HEK293 (cell line): ENCODE measurements around the gene DCUN1D3.

Experiments
- CTCF ChIA-PET: fragments of 350-600 bp; formaldehyde crosslinking; extraction: SDS; loops from one replicate; lab custom pipeline; 2021; ENCODE audit warnings: antibody characterized with exemption; lab: Yijun Ruan, JAX
- POLR2A ChIA-PET: fragments of 300-600 bp; formaldehyde crosslinking; extraction: SDS; loops from one replicate; lab custom pipeline; 2020; ENCODE audit warnings: antibody characterized with exemption, inconsistent platforms; lab: Yijun Ruan, JAX
- H3K27ac ChIP-seq: fragments of 200-500 bp; sonication (Bioruptor generic); 2 replicates; pipeline ENCODE4 v1.5.1; 2014; ENCODE audit warnings: low read depth, low read length, control low read depth, inconsistent platforms; ENCODE audit errors: extremely low read depth
- H3K36me3 ChIP-seq, 2 experiments: fragments of 200-500 bp in 1 of 2; sonication (Bioruptor generic) in 1 of 2; 1 replicate in 1 of 2; 2 replicates in 1 of 2; pipeline ENCODE4 v1.5.1; 2014 to 2017; ENCODE audit warnings: inconsistent platforms in 2 of 2, low read length in 2 of 2; ENCODE audit not compliant: control insufficient read depth in 2 of 2, insufficient read depth in 1 of 2
- H3K4me1 ChIP-seq: fragments of 200-500 bp; sonication (Bioruptor generic); 2 replicates; pipeline ENCODE4 v1.5.1; 2014; ENCODE audit warnings: mild to moderate bottlenecking, low read length, inconsistent platforms; ENCODE audit not compliant: control insufficient read depth, insufficient read depth
- H3K4me3 ChIP-seq: 2 replicates; pipeline ENCODE4 v1.5.1; 2011; ENCODE audit warnings: low read depth, mild to moderate bottlenecking, control low read depth, low read length, moderate library complexity
- H3K9me3 ChIP-seq: fragments of 200-500 bp; sonication (Bioruptor generic); 2 replicates; pipeline ENCODE4 v1.5.1; 2014; ENCODE audit warnings: low read depth, low read length, inconsistent platforms; ENCODE audit not compliant: control insufficient read depth, insufficient read depth
- GLIS2 ChIP-seq: fragments of 450-650 bp; formaldehyde crosslinking; IDR thresholded peaks from 2 replicates; pipeline ENCODE4 v1.5.1; 2016; ENCODE audit warnings: missing biosample characterization, missing genetic modification characterization
- KLF9 ChIP-seq: fragments of 450-650 bp; formaldehyde crosslinking; IDR thresholded peaks from 2 replicates; pipeline ENCODE4 v1.5.1; 2016; ENCODE audit warnings: missing biosample characterization, missing genetic modification characterization, low read depth
- ZBTB48 ChIP-seq: fragments of 450-650 bp; formaldehyde crosslinking; IDR thresholded peaks from 2 replicates; pipeline ENCODE4 v1.5.1; 2016; ENCODE audit warnings: missing biosample characterization, missing genetic modification characterization
- ZEB2 ChIP-seq: fragments of 450-650 bp; formaldehyde crosslinking; IDR thresholded peaks from 2 replicates; pipeline ENCODE4 v1.5.1; 2016; ENCODE audit warnings: missing biosample characterization, missing genetic modification characterization
- ZNF114 ChIP-seq: fragments of 450-650 bp; formaldehyde crosslinking; IDR thresholded peaks from 2 replicates; pipeline ENCODE4 v1.5.0; 2017; ENCODE audit warnings: missing biosample characterization, missing genetic modification characterization
- ZNF133 ChIP-seq: fragments of 450-650 bp; formaldehyde crosslinking; IDR thresholded peaks from 2 replicates; pipeline ENCODE4 v1.5.1; 2016; ENCODE audit warnings: missing biosample characterization, missing genetic modification characterization
- ZNF302 ChIP-seq: fragments of 450-650 bp; formaldehyde crosslinking; IDR thresholded peaks from 2 replicates; pipeline ENCODE4 v1.5.1; 2016; ENCODE audit warnings: missing biosample characterization, missing genetic modification characterization, low read depth
- ZNF324 ChIP-seq: fragments of 450-650 bp; formaldehyde crosslinking; IDR thresholded peaks from 2 replicates; pipeline ENCODE4 v1.5.1; 2016; ENCODE audit warnings: missing biosample characterization, missing genetic modification characterization
- ZNF37A ChIP-seq: fragments of 450-650 bp; IDR thresholded peaks from 2 replicates; pipeline ENCODE4 v1.5.1; 2018; ENCODE audit warnings: missing biosample characterization, missing genetic modification characterization
- ZNF768 ChIP-seq: fragments of 450-650 bp; formaldehyde crosslinking; IDR thresholded peaks from 2 replicates; pipeline ENCODE4 v1.5.1; 2018; ENCODE audit warnings: missing biosample characterization, mild to moderate bottlenecking, missing genetic modification characterization
- ZSCAN30 ChIP-seq: fragments of 450-650 bp; IDR thresholded peaks from 2 replicates; pipeline ENCODE4 v1.5.1; 2018; ENCODE audit warnings: missing biosample characterization, mild to moderate bottlenecking, missing genetic modification characterization, moderate library complexity
- TF ChIP-seq, protein P1 (sequence below): fragments of 450-650 bp; formaldehyde crosslinking; IDR thresholded peaks from 2 replicates; pipeline ENCODE4 v1.5.1; 2017; ENCODE audit warnings: missing biosample characterization, missing genetic modification characterization
- TF ChIP-seq, protein P2 (sequence below): fragments of 450-650 bp; formaldehyde crosslinking; IDR thresholded peaks from 2 replicates; pipeline ENCODE4 v1.5.1; 2016; ENCODE audit warnings: missing biosample characterization, missing genetic modification characterization
- TF ChIP-seq, protein P3 (sequence below): fragments of 450-650 bp; formaldehyde crosslinking; IDR thresholded peaks from 2 replicates; pipeline ENCODE4 v1.5.1; 2016; ENCODE audit warnings: missing biosample characterization, missing genetic modification characterization
- TF ChIP-seq, protein P4 (sequence below): fragments of 450-650 bp; formaldehyde crosslinking; IDR thresholded peaks from 2 replicates; pipeline ENCODE4 v1.5.1; 2016; ENCODE audit warnings: missing biosample characterization, missing genetic modification characterization
- TF ChIP-seq, protein P5 (sequence below): fragments of 450-650 bp; formaldehyde crosslinking; IDR thresholded peaks from 2 replicates; pipeline ENCODE4 v1.5.1; 2017; ENCODE audit warnings: missing biosample characterization, missing genetic modification characterization
- TF ChIP-seq, protein P6 (sequence below): fragments of 450-650 bp; formaldehyde crosslinking; conservative IDR thresholded peaks from 2 replicates; pipeline ENCODE4 v1.5.1; 2016; ENCODE audit warnings: low read depth, missing biosample characterization, missing genetic modification characterization

DCUN1D3 gene

DNA sequence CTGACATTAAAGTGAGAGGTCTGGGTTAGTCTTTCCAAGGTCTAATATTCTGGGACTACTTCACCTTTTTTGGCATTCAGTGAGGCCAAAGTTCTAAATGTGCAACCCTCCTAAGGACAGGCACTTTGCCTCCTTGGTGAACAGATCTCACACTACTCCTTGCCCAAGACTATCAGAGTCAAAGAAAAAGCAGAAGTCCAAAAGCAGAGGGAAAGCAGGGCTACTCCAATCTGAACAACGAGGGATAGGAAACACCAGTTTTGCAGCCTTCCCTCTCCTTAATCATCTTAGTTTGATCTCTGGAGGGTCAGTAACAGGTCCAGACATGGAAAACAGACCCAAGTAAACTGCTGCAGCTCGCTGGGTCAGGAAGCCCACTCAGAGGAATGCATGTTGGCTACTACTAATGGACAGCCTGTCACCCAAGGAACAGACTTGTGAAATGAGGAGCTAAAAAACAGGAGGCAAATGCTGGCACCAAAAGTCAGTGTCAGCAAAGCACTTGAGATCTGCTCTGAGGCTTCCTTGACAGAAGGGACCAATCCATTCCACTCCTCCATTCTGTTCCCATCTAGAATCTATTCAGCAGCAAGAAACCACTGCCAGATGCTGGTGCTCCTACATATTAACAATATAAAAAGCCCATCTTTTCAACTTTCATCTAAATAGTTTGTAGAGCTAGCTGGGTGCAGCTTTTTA lies 29.9 kb downstream of the DCUN1D3 start:
- H3K27ac ChIP-seq, result no peak overlapping the region
- no peaks in the 10 kb centered on the region for H3K4me1 ChIP-seq
- no peaks in the 10 kb centered on the region for H3K9me3 ChIP-seq
- TF ChIP-seq ZNF324 (no peak), ZNF133 (tag by site-specific recombination) (no peak), ZEB2 (no peak), ZBTB48 (tag by site-specific recombination) (no peak), GLIS2 (tag by site-specific recombination) (no peak), ZSCAN30 (tag by site-specific recombination) (no peak), ZNF37A (tag by site-specific recombination) (no peak), ZNF768 (no peak), KLF9 (tag by site-specific recombination) (no peak), ZNF302 (tag by site-specific recombination) (no peak), ZNF114 (tag by site-specific recombination) (no peak)
- TF ChIP-seq, protein P1, sequence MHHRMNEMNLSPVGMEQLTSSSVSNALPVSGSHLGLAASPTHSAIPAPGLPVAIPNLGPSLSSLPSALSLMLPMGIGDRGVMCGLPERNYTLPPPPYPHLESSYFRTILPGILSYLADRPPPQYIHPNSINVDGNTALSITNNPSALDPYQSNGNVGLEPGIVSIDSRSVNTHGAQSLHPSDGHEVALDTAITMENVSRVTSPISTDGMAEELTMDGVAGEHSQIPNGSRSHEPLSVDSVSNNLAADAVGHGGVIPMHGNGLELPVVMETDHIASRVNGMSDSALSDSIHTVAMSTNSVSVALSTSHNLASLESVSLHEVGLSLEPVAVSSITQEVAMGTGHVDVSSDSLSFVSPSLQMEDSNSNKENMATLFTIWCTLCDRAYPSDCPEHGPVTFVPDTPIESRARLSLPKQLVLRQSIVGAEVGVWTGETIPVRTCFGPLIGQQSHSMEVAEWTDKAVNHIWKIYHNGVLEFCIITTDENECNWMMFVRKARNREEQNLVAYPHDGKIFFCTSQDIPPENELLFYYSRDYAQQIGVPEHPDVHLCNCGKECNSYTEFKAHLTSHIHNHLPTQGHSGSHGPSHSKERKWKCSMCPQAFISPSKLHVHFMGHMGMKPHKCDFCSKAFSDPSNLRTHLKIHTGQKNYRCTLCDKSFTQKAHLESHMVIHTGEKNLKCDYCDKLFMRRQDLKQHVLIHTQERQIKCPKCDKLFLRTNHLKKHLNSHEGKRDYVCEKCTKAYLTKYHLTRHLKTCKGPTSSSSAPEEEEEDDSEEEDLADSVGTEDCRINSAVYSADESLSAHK, result no peak
- TF ChIP-seq, protein P2, sequence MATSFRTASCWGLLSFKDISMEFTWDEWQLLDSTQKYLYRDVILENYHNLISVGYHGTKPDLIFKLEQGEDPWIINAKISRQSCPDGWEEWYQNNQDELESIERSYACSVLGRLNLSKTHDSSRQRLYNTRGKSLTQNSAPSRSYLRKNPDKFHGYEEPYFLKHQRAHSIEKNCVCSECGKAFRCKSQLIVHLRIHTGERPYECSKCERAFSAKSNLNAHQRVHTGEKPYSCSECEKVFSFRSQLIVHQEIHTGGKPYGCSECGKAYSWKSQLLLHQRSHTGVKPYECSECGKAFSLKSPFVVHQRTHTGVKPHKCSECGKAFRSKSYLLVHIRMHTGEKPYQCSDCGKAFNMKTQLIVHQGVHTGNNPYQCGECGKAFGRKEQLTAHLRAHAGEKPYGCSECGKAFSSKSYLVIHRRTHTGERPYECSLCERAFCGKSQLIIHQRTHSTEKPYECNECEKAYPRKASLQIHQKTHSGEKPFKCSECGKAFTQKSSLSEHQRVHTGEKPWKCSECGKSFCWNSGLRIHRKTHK (tag by site-specific recombination), result no peak
- TF ChIP-seq, protein P3, sequence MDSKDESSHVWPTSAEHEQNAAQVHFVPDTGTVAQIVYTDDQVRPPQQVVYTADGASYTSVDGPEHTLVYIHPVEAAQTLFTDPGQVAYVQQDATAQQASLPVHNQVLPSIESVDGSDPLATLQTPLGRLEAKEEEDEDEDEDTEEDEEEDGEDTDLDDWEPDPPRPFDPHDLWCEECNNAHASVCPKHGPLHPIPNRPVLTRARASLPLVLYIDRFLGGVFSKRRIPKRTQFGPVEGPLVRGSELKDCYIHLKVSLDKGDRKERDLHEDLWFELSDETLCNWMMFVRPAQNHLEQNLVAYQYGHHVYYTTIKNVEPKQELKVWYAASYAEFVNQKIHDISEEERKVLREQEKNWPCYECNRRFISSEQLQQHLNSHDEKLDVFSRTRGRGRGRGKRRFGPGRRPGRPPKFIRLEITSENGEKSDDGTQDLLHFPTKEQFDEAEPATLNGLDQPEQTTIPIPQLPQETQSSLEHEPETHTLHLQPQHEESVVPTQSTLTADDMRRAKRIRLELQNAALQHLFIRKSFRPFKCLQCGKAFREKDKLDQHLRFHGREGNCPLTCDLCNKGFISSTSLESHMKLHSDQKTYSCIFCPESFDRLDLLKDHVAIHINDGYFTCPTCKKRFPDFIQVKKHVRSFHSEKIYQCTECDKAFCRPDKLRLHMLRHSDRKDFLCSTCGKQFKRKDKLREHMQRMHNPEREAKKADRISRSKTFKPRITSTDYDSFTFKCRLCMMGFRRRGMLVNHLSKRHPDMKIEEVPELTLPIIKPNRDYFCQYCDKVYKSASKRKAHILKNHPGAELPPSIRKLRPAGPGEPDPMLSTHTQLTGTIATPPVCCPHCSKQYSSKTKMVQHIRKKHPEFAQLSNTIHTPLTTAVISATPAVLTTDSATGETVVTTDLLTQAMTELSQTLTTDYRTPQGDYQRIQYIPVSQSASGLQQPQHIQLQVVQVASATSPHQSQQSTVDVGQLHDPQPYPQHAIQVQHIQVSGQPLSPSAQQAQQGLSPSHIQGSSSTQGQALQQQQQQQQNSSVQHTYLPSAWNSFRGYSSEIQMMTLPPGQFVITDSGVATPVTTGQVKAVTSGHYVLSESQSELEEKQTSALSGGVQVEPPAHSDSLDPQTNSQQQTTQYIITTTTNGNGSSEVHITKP (tag by site-specific recombination), result no peak
- TF ChIP-seq, protein P4, sequence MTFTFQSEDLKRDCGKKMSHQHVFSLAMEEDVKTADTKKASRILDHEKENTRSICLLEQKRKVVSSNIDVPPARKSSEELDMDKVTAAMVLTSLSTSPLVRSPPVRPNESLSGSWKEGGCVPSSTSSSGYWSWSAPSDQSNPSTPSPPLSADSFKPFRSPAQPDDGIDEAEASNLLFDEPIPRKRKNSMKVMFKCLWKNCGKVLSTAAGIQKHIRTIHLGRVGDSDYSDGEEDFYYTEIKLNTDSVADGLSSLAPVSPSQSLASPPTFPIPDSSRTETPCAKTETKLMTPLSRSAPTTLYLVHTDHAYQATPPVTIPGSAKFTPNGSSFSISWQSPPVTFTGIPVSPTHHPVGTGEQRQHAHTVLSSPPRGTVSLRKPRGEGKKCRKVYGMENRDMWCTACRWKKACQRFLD (tag by site-specific recombination), result no peak
- TF ChIP-seq, protein P5, sequence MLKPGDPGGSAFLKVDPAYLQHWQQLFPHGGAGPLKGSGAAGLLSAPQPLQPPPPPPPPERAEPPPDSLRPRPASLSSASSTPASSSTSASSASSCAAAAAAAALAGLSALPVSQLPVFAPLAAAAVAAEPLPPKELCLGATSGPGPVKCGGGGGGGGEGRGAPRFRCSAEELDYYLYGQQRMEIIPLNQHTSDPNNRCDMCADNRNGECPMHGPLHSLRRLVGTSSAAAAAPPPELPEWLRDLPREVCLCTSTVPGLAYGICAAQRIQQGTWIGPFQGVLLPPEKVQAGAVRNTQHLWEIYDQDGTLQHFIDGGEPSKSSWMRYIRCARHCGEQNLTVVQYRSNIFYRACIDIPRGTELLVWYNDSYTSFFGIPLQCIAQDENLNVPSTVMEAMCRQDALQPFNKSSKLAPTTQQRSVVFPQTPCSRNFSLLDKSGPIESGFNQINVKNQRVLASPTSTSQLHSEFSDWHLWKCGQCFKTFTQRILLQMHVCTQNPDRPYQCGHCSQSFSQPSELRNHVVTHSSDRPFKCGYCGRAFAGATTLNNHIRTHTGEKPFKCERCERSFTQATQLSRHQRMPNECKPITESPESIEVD (tag by site-specific recombination), result no peak
- TF ChIP-seq, protein P6, sequence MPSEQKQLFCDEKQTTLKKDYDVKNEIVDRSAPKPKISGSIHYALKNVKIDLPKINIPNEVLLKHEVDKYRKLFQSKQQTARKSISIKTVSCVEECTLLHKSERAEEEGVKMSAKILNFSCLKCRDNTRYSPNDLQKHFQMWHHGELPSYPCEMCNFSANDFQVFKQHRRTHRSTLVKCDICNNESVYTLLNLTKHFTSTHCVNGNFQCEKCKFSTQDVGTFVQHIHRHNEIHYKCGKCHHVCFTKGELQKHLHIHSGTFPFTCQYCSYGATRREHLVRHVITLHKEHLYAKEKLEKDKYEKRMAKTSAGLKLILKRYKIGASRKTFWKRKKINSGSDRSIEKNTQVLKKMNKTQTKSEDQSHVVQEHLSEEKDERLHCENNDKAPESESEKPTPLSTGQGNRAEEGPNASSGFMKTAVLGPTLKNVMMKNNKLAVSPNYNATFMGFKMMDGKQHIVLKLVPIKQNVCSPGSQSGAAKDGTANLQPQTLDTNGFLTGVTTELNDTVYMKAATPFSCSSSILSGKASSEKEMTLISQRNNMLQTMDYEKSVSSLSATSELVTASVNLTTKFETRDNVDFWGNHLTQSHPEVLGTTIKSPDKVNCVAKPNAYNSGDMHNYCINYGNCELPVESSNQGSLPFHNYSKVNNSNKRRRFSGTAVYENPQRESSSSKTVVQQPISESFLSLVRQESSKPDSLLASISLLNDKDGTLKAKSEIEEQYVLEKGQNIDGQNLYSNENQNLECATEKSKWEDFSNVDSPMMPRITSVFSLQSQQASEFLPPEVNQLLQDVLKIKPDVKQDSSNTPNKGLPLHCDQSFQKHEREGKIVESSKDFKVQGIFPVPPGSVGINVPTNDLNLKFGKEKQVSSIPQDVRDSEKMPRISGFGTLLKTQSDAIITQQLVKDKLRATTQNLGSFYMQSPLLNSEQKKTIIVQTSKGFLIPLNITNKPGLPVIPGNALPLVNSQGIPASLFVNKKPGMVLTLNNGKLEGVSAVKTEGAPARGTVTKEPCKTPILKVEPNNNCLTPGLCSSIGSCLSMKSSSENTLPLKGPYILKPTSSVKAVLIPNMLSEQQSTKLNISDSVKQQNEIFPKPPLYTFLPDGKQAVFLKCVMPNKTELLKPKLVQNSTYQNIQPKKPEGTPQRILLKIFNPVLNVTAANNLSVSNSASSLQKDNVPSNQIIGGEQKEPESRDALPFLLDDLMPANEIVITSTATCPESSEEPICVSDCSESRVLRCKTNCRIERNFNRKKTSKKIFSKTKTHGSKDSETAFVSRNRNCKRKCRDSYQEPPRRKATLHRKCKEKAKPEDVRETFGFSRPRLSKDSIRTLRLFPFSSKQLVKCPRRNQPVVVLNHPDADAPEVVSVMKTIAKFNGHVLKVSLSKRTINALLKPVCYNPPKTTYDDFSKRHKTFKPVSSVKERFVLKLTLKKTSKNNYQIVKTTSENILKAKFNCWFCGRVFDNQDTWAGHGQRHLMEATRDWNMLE (tag by site-specific recombination), result no peak
- TF ChIP-seq, all 188 proteins: peak for 0
- ChIA-PET CTCF (interaction anchor here (0.8 kb wide), 1 partner anchor 20 kb away, joined by 3 read pairs; no protein-coding TSS in a partner anchor), POLR2A (no interaction called here)
- Histone ChIP-seq H3K36me3 (no peaks in the 10 kb centered on the region), H3K4me3 (no peak overlapping the region)
